Activated T-cell treated with anti-CD3 and anti-CD28 coated beads, Interleukin-2, amount 50 U/mL, for 48 hours (primary cell): ENCODE measurements around the gene LRIF1.
"Not testable (repeated sequence)": the region's sequence is repeated elsewhere in the genome, so short reads cannot be mapped to it uniquely, and the experiment has no call there.

Experiments used
- DNase-seq, 2 experiments: peaks; one replicate each; pipeline ENCODE4 v3.0.0-alpha.2; 2020

The LRIF1 gene

DNA sequence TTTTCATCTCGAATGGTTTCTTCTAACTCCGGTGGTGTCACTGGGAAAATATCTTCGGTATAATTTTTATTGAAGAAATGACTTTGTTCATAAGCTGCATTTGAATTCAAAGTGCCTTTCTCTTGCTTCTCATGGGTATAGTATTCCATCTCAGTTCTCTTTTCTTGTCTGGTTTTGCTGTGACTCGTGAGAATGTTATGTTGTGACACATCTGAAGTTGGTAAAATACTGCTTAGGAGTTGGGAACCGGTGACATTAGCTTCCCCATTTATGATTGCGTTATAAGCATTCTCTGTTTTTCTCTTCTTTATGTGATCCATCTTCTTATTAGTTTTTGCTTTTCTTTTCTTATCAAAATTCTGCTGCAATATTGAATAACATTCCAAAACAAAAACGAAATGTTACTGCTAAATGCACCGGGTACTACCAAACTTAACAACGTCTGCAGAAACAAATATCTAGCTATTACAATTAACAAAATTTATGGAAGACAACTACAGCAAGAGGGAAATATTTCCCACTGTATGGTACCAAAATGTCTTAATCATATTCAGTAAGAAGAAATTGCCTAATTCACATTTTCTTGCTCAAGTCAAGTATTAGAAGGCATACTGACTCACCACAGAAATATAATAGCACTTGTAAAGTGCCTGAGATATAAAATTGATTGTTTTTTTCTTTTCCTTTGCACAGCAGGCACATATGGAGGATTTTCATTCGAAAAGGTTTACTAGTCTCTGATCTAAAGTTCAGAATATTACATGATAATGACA lies 15.5 kb downstream of the LRIF1 start:
- DNase-seq, result no peak

DNA sequence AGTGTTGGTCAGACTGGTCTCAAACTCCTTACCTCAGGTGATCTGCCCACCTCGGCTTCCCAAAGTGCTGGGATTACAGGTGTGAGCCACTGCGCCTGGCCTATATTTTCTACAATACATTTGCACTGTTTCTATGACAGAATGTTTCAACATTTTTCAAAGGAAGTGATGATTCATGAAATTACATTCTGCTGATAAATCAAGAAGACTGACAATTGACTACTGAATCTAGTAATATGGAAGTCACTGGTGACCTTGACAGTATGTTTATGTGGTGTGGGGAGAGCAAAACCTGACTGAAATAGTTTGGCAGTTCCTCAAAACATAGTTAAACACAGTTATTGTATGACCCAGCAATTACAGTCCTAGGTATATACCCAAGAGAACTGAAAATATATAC lies 18.1 kb downstream of the LRIF1 start:
- DNase-seq, result no peak

DNA sequence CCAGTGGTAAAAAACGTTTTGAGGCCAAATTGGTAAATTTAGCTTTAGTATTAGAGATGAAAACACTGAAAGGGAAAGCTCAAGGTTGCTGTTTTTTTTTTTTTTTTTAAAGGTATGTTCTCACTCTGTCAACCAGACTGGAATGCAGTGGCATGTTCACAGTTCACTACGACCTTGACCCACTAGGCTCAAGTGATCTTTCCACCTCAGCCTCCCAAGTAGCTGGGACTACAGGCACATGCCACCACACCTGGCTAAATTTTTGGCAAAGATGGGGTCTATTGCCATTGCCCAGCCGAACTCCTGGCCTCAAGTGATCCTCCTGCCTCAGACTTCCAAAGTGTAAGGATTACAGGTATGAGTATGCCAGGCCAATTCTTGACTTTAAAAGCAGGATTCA lies 18.9 kb downstream of the LRIF1 start:
- DNase-seq, result no peak

DNA sequence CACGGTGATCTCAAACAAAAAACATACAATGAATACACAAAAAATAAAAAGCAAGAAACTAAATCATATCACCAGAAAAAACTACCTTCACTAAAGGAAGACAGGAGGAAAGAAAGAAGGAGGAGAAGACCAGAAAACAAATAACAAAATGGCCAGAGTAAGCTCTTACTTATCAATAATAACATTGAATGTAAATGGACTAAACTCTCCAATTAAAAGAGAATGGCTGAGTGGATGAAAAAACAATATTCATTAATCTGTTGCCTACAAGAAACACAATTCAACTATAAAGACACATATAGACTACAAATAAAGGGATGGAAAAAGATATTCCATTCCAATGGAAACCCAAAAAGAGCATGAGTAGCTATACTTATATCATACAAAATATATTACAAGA lies 27.2 kb downstream of the LRIF1 start:
- no peak for DNase-seq

DNA sequence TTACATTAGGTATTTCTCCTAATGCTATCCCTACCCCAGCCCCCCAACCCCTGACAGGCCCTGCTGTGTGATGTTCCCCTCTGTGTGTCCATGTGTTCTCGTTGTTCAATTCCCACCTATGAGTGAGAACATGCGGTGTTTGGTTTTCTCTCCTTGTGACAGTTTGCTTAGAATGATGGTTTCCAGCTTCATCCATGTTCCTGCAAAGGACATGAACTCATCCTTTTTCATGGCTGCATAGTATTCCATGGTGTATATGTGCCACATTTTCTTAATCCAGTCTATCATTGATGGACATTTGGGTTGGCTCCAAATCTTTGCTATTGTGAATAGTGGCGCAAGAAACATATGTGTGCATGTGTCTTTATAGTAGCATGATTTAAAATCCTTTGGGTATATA lies 32.6 kb downstream of the LRIF1 start:
- DNase-seq, result not testable (repeated sequence)

DNA sequence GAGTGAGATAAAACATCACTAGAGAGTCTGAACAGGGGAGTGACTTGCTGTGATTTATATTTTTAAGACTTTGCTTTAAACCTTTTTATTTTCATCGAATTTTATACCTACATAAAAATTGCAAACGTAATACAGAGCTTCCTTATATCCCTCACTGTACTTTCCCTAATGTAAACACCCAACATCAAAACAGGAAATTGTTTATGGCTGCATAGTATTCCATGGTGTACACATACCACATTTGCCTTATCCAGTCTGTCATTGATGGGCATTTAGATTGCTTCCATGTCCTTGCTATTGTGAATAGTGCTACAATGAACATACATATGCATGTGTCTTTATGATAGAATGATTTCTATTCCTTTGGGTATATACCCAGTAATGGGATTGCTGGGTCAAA lies 34.8 kb downstream of the LRIF1 start:
- no peak for DNase-seq

DNA sequence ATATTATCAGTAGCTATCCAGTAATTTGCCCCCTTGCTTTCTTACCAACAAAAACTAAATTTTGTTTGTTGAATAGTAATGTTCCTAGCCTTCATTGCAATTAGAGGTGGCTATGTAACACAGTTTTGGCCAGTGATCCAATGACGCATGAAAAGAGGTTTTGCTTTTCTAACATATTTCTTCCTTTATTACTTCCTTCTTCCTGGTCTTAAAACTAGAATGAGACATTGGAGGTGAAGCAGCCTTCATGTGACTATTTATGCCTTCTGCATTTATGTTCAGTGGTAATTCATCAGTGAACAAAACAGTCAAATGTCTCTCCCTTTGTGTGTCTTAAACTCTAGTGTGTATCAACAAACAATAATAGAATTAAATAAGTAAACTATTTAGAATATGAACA lies 35.5 kb downstream of the LRIF1 start:
- no peak for DNase-seq

DNA sequence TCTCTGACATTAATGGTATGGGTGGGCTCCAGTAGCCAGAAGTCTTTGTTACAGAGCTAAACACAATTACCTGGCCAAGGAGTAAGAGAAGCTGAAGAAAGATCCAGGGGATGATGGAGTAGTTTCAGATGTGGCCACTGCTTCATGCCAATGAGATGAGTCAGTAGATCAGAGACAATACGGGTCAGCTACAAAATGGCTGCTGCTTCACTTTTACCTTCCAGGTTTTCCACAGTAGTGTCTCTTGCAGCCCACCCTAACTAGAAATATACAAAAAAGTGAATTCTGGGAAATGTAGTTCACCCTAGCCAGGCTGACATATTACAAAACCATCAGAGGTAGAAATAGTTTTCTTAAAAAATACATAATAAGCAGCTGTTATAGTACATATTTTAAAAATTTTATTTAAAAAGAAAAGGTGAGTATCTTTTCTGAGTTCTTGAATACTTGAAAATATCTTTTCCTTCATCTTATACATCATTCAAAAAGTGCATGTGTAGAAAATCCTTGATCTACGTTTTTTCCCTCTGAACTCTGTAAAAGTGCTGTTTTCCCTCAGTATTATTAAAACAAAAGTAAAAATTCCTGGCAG lies 36.1 kb downstream of the LRIF1 start:
- no peak for DNase-seq

DNA sequence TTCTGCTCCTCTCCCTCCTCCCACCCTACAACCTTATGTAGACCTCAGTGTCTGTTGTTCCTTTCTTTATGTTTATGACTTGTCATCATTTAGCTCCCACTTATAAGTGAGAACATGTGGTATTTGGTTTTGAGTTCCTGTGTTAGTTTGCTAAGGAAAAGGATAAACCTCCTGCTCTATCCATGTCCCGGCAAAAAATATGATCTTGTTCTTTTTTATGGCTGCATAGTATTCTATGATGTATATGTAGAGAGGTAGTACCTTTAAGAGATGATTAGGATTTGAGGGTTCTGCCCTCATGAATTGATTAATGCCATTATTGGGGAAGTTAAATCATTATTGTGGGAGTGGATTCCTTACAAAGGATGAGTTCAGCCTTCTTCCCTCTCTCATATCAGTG lies 41.8 kb downstream of the LRIF1 start:
- no peak for DNase-seq

DNA sequence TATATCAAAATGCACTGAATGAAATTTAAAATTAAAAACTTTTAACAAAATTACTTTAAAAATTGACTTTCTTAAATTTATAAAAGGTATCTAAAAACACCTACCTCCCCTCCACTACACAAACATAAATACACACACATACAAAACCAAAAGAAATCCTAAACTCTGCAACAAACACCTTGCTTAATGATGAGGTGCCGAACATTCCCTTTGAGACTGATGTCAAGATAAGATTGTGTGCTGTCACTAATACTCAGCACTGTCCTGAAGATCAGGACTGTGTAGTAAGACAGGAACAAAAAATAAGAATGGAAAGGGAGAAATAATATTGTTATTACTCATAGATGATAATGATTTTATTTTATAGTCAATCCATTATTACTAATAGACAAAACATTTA lies 45.7 kb downstream of the LRIF1 start:
- no peak for DNase-seq

DNA sequence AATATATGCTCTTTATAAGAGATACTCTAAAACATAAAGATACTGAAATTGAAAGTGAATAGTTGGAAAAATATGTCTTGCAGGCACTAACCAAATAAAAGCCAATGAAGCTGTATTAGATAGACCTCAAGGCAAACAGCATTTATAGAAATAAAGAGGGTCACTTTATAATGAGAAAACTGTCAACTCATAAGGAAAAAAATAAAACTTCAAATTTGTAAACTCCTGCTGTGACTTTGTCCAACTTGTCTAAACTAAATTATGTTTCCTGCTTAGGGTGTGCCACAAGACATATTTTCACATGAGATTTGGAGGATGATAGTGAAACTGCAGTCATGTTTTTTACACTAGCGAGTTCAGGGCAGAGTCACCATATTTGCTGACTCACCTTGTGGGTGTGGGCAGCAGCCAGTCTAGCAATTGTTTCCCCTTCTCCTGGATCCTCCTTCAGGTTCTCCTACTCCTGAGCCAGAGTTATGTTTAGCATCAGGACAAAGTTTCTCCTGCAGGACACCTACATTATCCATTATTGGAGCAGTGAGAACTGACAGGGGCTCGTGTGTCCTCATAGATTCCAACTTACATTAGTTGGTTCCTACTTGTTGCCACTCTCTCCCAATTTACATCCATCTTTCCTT lies 46.9 kb downstream of the LRIF1 start:
- DNase-seq, result peak; percentile 38 to 48

DNA sequence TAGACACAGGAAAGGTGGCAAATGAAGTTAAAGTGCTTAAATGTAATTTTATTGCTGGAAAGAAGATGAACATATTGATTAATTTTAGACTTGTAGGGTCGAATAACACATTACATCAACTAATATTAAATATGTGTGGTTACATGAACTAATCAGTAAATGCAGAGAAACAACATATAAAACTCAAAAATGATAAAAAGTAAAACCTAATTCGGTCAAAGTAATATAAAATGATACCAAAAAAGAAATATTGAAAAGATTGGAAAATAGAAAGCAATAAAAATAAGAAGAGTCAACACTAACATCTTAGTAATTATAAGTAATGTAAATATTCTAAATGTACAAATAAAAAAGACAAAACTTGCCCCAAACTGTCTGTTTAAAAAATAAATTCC lies 47.5 kb downstream of the LRIF1 start:
- DNase-seq, result no peak

DNA sequence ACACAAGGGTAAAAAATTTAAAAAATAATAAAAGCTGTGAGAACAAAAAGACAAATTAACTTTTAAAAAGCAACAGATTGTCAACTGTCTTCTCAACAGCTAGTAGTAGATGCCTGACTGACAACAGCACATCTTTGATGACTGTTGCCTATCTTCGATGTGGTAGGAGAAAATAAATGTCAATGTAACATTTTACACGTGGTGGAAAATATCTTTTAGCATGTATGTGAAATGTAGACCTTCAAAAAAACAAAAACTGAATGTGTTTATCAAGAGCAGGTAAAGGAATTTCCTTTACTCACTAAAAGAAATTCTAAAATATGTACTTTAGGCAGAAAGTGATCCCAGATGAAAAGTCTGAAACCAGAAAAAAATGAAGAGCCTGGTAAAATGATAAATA lies 47.9 kb downstream of the LRIF1 start:
- DNase-seq, result no peak

DNA sequence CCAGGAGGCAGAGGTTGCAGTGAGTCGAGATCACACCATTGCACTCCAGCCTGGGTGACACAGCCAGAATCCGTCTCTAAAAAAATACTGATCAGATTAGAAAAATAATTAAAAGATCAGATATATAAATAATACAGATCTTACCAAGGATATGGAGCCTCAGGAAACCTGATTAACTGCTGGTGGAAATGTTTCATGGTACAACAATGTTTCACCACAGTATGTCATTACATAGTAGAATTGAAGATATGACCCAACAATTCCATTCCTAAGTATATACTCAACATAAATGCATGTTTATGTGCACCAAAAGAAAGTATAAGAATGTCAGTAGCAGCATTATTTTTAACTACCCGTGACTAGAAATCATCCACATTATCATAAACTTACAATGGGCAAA lies 49.0 kb downstream of the LRIF1 start:
- no peak for DNase-seq

DNA sequence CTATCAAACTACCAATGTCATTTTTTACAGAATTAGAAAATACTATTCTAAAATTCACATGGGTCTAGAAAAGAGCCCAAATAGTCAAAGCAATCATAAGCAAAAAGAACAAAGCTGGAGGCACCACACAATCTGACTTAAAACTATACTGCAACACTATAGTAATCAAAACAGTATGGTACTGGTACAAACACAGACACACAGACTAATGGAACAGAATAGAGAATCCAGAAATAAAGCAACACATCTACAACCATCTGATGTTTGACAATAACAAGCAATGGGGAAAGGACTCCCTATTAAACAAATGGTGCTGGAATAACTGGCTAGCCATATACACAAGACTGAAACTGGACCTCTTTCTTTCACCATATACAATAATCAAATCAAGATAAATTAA lies 50.9 kb downstream of the LRIF1 start:
- DNase-seq, result no peak

DNA sequence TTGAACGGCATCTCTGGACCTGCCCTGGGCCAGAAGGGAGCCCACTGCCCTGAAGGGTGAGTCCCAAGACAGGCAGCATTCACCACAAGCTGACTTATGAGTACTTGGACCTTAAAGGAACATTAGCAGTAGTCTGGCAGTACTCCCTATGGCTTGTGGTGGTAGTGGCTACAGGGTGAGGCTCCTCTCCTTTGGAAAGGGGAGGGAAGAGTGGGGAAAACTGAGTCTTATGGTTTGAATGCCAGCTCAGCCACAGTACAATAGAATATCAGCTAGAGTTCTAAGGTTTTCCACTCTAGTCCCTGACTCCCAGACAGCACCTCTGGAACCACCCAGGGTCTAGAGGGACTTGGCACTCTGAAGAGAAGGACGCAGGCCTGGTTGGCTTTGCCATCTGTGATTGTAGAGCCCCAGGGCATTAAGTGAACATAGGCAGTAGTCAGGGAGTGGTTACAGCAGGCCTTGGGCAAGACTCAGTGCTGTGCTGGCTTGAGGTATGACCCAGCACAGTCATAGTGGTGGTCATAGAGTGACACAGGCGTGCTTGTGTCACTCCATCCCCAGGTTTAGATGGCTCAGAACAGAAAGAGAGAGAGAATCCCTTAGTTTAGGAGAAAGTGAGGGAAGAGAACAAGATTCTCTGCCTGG lies 59.7 kb downstream of the LRIF1 start:
- no peak for DNase-seq

DNA sequence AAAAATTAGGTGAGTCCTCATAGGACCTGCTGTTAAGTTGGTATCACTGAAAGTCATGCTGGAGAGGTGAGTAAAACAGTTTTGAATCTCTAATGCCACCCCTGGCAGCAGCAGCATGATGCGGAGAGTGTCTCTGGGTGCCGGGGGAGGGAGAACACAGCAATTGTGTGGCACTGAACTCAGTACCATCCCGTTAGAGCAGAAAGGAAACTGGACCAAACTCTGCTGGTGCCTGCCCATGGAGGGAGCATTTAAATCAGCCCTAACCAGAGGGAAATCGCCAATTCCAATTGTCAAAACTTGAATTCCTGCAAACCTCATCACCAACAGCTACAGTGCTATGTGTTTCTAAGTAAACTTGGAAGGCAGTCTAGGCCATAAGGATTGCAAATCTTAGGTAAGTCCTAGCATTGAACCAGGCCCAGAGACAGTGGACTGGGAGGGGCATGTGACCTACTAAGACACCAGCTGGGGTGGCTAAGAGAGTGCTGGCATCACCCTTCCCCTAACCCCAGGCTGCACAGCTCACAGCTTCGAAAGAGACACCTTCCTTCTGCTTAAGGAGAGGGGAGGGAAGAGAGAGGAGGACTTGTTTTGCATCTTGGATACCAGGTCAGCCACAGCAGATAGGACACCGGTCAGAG lies 60.8 kb downstream of the LRIF1 start:
- no peak for DNase-seq

DNA sequence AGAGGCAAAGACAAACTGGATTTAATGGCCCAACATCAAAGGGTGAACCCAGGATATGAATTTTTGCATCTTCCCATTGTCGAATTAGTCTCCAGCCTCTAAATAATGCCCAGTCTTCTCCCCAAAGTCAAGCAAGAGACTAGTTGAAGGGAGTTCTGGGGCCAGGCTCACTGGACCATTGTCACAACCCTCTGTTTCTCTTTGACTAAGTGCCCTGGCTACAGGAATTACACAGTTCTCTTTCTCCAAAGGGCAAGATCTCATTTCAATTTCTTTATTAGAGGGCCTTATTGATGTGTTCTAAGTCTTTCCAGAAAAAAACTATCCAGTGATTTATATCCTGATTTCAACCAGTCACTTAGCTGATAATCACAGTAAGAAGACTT lies 64.3 kb downstream of the LRIF1 start:
- DNase-seq, result no peak

DNA sequence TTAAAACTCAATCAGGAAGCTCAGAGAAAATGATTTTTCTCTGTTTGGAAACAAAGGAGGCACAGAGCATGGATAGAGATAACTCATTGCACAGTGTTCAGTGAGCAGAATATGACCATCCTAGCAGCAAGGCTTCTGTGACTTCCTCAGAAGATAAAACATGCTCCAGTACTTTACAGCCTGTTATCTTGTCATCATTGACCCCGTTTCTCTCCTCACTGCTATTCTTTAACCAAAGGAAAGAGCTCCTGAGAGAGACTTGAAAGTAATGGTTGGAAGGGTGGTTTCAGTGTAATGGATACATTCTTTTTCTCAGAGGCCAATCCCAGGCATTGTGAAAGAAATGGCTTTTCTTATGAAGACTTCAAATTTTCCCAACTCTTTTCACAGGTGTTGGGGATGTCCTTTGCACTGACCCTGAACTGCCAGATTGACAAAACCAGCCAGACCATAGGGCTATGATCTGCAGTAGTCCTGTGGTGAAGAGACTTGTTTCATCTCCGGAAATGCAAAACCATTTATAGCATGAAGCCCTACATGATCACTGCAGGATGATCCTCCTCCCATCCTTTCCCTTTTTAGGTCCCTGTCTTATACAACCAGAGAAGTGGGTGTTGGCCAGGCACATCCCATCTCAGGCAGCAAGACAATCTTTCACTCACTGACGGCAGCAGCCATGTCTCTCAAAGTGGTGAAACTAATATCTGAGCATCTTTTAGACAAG lies 64.8 kb downstream of the LRIF1 start:
- DNase-seq, result no peak

DNA sequence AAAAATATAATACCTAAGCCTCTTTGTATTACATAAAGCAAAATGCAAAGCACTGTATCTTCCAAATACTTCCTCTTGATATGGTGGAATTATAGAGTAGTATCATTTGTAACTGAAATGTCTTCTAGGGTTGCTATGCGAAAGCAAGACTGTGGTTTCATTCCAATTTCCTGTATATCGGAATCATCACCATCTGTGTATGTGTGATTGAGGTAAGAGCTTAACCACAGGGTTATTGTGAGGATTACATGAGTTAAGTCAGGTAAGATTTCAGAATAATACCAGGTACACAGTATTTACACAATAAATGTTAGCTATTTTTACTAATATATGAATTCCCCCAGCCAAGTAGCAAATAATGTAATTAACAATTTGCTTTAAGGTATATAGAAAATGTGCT lies 66.0 kb downstream of the LRIF1 start:
- no peak for DNase-seq
